SK-N-MC (cell line): ENCODE results near the gene TPPP2.

Experiments
- DNase-seq: peaks from one replicate; pipeline ENCODE4 v3.0.0-alpha.2; 2011; ENCODE audit warnings: low read depth, low spot score
- H3K27ac ChIP-seq: fragments of 200-600 bp; sonication (generic); 2 replicates; pipeline ENCODE4 v1.5.1; 2016; ENCODE audit warnings: mixed run types
- H3K36me3 ChIP-seq: fragments of 200-600 bp; sonication (generic); 2 replicates; pipeline ENCODE4 v1.6.1; 2017; ENCODE audit warnings: antibody characterized with exemption, low read length, mixed read lengths; ENCODE audit not compliant: insufficient read depth
- H3K4me3 ChIP-seq: fragments of 200-600 bp; sonication (generic); 2 replicates; pipeline ENCODE4 v1.5.1; 2016
- H3K9ac ChIP-seq: fragments of 200-600 bp; sonication (generic); 2 replicates; pipeline ENCODE4 v1.8.0; 2017; ENCODE audit warnings: mixed run types, mixed read lengths; ENCODE audit not compliant: insufficient read length
- H3K9me3 ChIP-seq: fragments of 200-600 bp; sonication (generic); 2 replicates; pipeline ENCODE4 v1.6.1; 2017; ENCODE audit warnings: low read depth, mild to moderate bottlenecking, antibody characterized with exemption, low read length, moderate library complexity, mixed read lengths
- EZH2 ChIP-seq: fragments of 200-600 bp; sonication (generic); IDR thresholded peaks from one replicate; pipeline ENCODE4 v1.6.1; 2017; ENCODE audit warnings: antibody characterized with exemption
- FOXP2 ChIP-seq: optimal IDR thresholded peaks from 2 replicates; pipeline ENCODE3; 2011; ENCODE audit warnings: mild to moderate bottlenecking, moderate library complexity; ENCODE audit not compliant: insufficient read depth; ENCODE audit errors: extremely low read length, control extremely low read depth
- POLR2AphosphoS5 ChIP-seq: IDR thresholded peaks from 2 replicates; pipeline ENCODE4 v1.6.1; 2012; ENCODE audit warnings: mild to moderate bottlenecking, low read depth, low read length, borderline replicate concordance

The TPPP2 gene

GRCh38 chr14:21057803-21058675 lies 28.0 kb downstream of the TPPP2 start, which contains the start of gene RNASE8:
RNASE8 (plus strand) TSS chr14:21057822; CDS start chr14:21057893, 71 bp downstream.
- Histone ChIP-seq H3K4me3 (no peak within 1 kb of the TSS), H3K9ac (no peak within 1 kb of the TSS)
- DNase-seq: no peak

GRCh38 chr14:21058903-21059302 lies 28.9 kb downstream of the TPPP2 start:
- H3K9ac ChIP-seq: no peak overlapping the region
- TF ChIP-seq POLR2AphosphoS5 (no peak), EZH2 (no peak)
- H3K36me3 ChIP-seq: no peaks in the 10 kb centered on the region
- no peaks in the 10 kb centered on the region for H3K9me3 ChIP-seq
- no peak overlapping the region for H3K27ac ChIP-seq
- no peak for DNase-seq
- H3K4me3 ChIP-seq: no peak overlapping the region

More at GRCh38 chr14:21057803-21058675, 28.0 kb downstream of the TPPP2 start, which contains the start of gene RNASE8:
- Histone ChIP-seq H3K36me3 (no peaks in the 10 kb centered on the region), H3K9me3 (no peaks in the 10 kb centered on the region), H3K27ac (no peak within 1 kb of the TSS)
- TF ChIP-seq EZH2: no peak
- no peak for TF ChIP-seq POLR2AphosphoS5
- no peak for TF ChIP-seq FOXP2

GRCh38 chr14:21059842-21060613 lies 30.0 kb downstream of the TPPP2 start:
- H3K9me3 ChIP-seq: no peaks in the 10 kb centered on the region
- H3K36me3 ChIP-seq: no peaks in the 10 kb centered on the region
- H3K4me3 ChIP-seq: no peak overlapping the region
- TF ChIP-seq FOXP2: no peak
- TF ChIP-seq POLR2AphosphoS5: no peak
- no peak for TF ChIP-seq EZH2
- no peak overlapping the region for H3K9ac ChIP-seq
- DNase-seq: no peak
- H3K27ac ChIP-seq: no peak overlapping the region

GRCh38 chr14:21060614-21061346 lies 30.8 kb downstream of the TPPP2 start:
- no peak overlapping the region for H3K9ac ChIP-seq

GRCh38 chr14:21061347-21061668 lies 31.3 kb downstream of the TPPP2 start:
- no peaks in the 10 kb centered on the region for H3K36me3 ChIP-seq
- no peak overlapping the region for H3K9ac ChIP-seq
- no peak overlapping the region for H3K4me3 ChIP-seq
- H3K9me3 ChIP-seq: no peaks in the 10 kb centered on the region
- DNase-seq: no peak
- TF ChIP-seq POLR2AphosphoS5 (no peak), EZH2 (no peak), FOXP2 (no peak)
- no peak overlapping the region; the same call in 1 of the 2 replicates for H3K27ac ChIP-seq

More at GRCh38 chr14:21060614-21061346, 30.8 kb downstream of the TPPP2 start:
- Histone ChIP-seq H3K36me3 (no peaks in the 10 kb centered on the region), H3K9me3 (no peaks in the 10 kb centered on the region), H3K4me3 (no peak overlapping the region), H3K27ac (no peak overlapping the region)
- TF ChIP-seq POLR2AphosphoS5 (no peak), EZH2 (no peak), FOXP2 (no peak)
- no peak for DNase-seq

- no peak for TF ChIP-seq POLR2AphosphoS5
- TF ChIP-seq FOXP2: no peak
- no peak for TF ChIP-seq EZH2
- no peaks in the 10 kb centered on the region for H3K36me3 ChIP-seq
- H3K4me3 ChIP-seq: no peak overlapping the region
- H3K9ac ChIP-seq: no peak overlapping the region
- no peak for DNase-seq
- H3K27ac ChIP-seq: no peak overlapping the region
- H3K9me3 ChIP-seq: no peaks in the 10 kb centered on the region
Observed at GRCh38 chr14:21063479-21063878, 33.5 kb downstream of the TPPP2 start.

GRCh38 chr14:21066882-21067502 lies 37.0 kb downstream of the TPPP2 start:
- no peaks in the 10 kb centered on the region for H3K36me3 ChIP-seq
- H3K9ac ChIP-seq: no peak overlapping the region
- DNase-seq: no peak
- no peaks in the 10 kb centered on the region for H3K9me3 ChIP-seq
- no peak for TF ChIP-seq POLR2AphosphoS5
- no peak for TF ChIP-seq FOXP2
- TF ChIP-seq EZH2: no peak
- H3K27ac ChIP-seq: 0 out of 2 replicates have a peak overlapping the region, but pooled peaks have one; percentile 3
- H3K4me3 ChIP-seq: no peak overlapping the region
